DOHH2 (cell line): Measurements from ENCODE around the gene TMEM14A.

ENCODE experiments used
- H3F3A ChIP-seq: fragments of 200-600 bp; sonication (generic), shearing (Covaris generic); 2 replicates; pipeline ENCODE4 v1.6.0; 2016; ENCODE audit warnings: antibody characterized with exemption, mild to moderate bottlenecking; ENCODE audit not compliant: control insufficient read depth, insufficient read depth
- H3K27ac ChIP-seq: fragments of 200-600 bp; sonication (generic); 2 replicates; pipeline ENCODE4 v1.5.1; 2014; ENCODE audit warnings: low read depth, mild to moderate bottlenecking, low read length, moderate library complexity
- H3K27me3 ChIP-seq: fragments of 200-600 bp; sonication (generic); 2 replicates; pipeline ENCODE4 v1.6.1; 2014; ENCODE audit warnings: mild to moderate bottlenecking, low read length, mixed read lengths; ENCODE audit not compliant: control insufficient read depth
- H3K36me3 ChIP-seq: fragments of 200-600 bp; sonication (generic); 2 replicates; pipeline ENCODE4 v1.6.1; 2014; ENCODE audit warnings: mild to moderate bottlenecking, low read length, moderate library complexity, mixed read lengths; ENCODE audit not compliant: control insufficient read depth
- H3K4me1 ChIP-seq: fragments of 200-600 bp; sonication (generic); 2 replicates; pipeline ENCODE4 v1.6.1; 2014; ENCODE audit warnings: mild to moderate bottlenecking, low read length, mixed read lengths; ENCODE audit not compliant: control insufficient read depth
- H3K4me2 ChIP-seq: fragments of 200-600 bp; sonication (generic); 2 replicates; pipeline ENCODE4 v1.6.0; 2014; ENCODE audit warnings: mild to moderate bottlenecking, low read length, moderate library complexity
- H3K4me3 ChIP-seq: fragments of 200-600 bp; sonication (generic); 2 replicates; pipeline ENCODE4 v1.5.1; 2014; ENCODE audit warnings: mild to moderate bottlenecking, low read length, mixed read lengths
- H3K79me2 ChIP-seq: fragments of 200-600 bp; sonication (generic); 2 replicates; pipeline ENCODE4 v1.6.1; 2014; ENCODE audit warnings: mild to moderate bottlenecking, low read length, mixed read lengths; ENCODE audit not compliant: control insufficient read depth
- H3K9me2 ChIP-seq: fragments of 200-600 bp; sonication (generic); replicated peaks from 2 replicates; pipeline ENCODE4 v1.6.1; 2014; ENCODE audit warnings: mild to moderate bottlenecking, low read length, mixed read lengths; ENCODE audit not compliant: control insufficient read depth
- H3K9me3 ChIP-seq: fragments of 200-600 bp; sonication (generic); 2 replicates; pipeline ENCODE4 v1.6.1; 2014; ENCODE audit warnings: antibody characterized with exemption, low read length, mixed read lengths; ENCODE audit not compliant: control insufficient read depth, insufficient read depth
- H4K20me1 ChIP-seq: fragments of 200-600 bp; sonication (generic); 2 replicates; pipeline ENCODE4 v1.6.0; 2014; ENCODE audit warnings: low read depth, mild to moderate bottlenecking, antibody characterized with exemption, low read length, moderate library complexity; ENCODE audit not compliant: control insufficient read depth, insufficient read depth
- CTCF ChIP-seq: fragments of 200-600 bp; sonication (generic); IDR thresholded peaks from one replicate; pipeline ENCODE4 v1.5.1; 2014; ENCODE audit warnings: antibody characterized with exemption, mild to moderate bottlenecking, low read depth, low read length; ENCODE audit not compliant: poor library complexity, severe bottlenecking
- EZH2phosphoT487 ChIP-seq: fragments of 200-600 bp; sonication (generic); IDR thresholded peaks from 2 replicates; pipeline ENCODE4 v1.6.1; 2017; ENCODE audit warnings: borderline replicate concordance, mild to moderate bottlenecking, antibody characterized with exemption, low read length, moderate library complexity, mixed read lengths

Gene TMEM14A

DNA sequence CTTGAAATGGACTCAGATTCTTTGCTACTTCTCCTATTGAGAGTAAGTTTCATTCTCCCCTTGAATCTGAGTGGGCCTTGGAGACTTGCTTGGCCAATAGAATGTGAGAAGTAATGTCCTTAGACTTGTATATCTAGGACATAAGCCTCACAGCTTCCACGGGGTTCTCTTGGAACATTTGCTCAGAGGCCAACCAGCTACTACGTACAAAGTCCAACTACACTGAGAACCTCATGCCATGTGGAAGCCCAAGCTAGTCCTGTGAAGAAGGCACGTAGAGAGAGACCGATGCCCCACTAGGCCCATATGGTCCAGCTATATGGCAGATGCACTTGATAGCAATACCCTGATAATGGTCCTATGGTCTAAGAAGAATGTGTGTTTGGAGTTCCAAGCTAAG, 22.9 kb downstream of the TMEM14A start:
- Histone ChIP-seq H4K20me1 (no peaks in the 10 kb centered on the region), H3K4me3 (no peak overlapping the region), H3K36me3 (no peaks in the 10 kb centered on the region), H3K79me2 (no peaks in the 10 kb centered on the region), H3K9me3 (no peaks in the 10 kb centered on the region), H3K9me2 (no peaks in the 10 kb centered on the region), H3K4me1 (no peaks in the 10 kb centered on the region), H3K27ac (no peak overlapping the region), H3K27me3 (peaks cover 9% of the 10 kb centered on the region), H3F3A (no peaks in the 10 kb centered on the region), H3K4me2 (no peak overlapping the region)
- TF ChIP-seq EZH2phosphoT487 (no peak), CTCF (no peak)

- Histone ChIP-seq H3K27me3 (peaks cover 9% of the 10 kb centered on the region), H3K36me3 (no peaks in the 10 kb centered on the region), H3K9me3 (no peaks in the 10 kb centered on the region), H3K9me2 (no peaks in the 10 kb centered on the region), H4K20me1 (no peaks in the 10 kb centered on the region), H3F3A (no peaks in the 10 kb centered on the region), H3K79me2 (no peaks in the 10 kb centered on the region), H3K4me3 (no peak overlapping the region), H3K4me2 (no peak overlapping the region), H3K27ac (no peak overlapping the region), H3K4me1 (no peaks in the 10 kb centered on the region)
- TF ChIP-seq CTCF (no peak), EZH2phosphoT487 (no peak)
Observed at GRCh38 chr6:52694404-52694803, 23.5 kb downstream of the TMEM14A start.

DNA sequence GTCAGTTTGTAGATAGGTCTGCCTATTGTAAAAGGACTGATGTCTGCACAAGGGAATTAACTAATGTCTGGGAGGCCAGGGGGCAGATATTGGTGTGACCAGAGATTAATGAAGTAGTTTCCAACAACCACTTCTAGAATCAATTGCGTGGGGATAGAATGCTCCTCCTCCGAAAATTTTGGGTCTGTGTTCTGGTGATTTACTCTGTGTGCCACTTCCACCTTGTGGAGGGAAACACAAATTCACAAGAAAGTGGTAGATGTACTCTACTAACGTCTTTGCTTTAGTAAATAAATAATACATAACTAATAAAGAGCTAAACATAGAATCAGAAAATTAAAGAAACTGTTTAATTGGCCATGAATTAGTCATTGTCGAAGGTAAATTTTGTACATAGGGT, 25.5 kb downstream of the TMEM14A start:
- Histone ChIP-seq H3K4me3 (no peak overlapping the region), H3K27ac (no peak overlapping the region), H3K27me3 (peaks cover 9% of the 10 kb centered on the region), H3K9me2 (no peaks in the 10 kb centered on the region), H3K36me3 (no peaks in the 10 kb centered on the region), H3K4me2 (no peak overlapping the region), H3F3A (no peaks in the 10 kb centered on the region), H3K4me1 (no peaks in the 10 kb centered on the region), H3K79me2 (no peaks in the 10 kb centered on the region), H4K20me1 (no peaks in the 10 kb centered on the region), H3K9me3 (no peaks in the 10 kb centered on the region)
- TF ChIP-seq CTCF (no peak), EZH2phosphoT487 (no peak)

DNA sequence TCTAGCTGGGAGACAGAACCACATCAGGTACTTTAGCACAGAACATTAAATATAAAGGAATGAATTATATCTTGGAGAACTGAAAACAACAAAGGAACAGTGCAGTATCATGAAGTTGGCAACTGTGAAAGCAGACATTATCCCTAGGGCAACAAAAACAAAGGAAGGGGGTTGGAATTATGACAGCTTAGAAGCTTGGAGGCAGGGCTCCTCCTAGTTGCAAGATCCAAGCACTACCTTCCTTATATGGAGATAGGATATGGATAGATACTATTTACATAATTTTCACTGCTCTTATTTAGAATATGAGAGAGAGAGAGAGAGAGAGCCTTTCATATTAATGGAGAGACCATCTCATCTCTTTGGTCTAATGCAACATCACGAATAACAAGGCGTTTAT, 27.0 kb downstream of the TMEM14A start:
- no peak overlapping the region for H3K27ac ChIP-seq
- no peaks in the 10 kb centered on the region for H3K36me3 ChIP-seq
- H3K9me2 ChIP-seq = no peaks in the 10 kb centered on the region
- TF ChIP-seq CTCF = no peak
- no peak for TF ChIP-seq EZH2phosphoT487
- no peaks in the 10 kb centered on the region for H3K4me1 ChIP-seq
- no peaks in the 10 kb centered on the region for H3K9me3 ChIP-seq
- H3F3A ChIP-seq = no peaks in the 10 kb centered on the region
- H4K20me1 ChIP-seq = no peaks in the 10 kb centered on the region
- no peak overlapping the region for H3K4me2 ChIP-seq
- H3K4me3 ChIP-seq = no peak overlapping the region
- H3K27me3 ChIP-seq = peaks cover 9% of the 10 kb centered on the region
- H3K79me2 ChIP-seq = no peaks in the 10 kb centered on the region
